ENCODE measurements around the gene LDLR.
A peak's percentile ranks its signal among the peaks of the same experiment; 100 is the strongest.
"Not testable (repeated sequence)": the region's sequence is repeated elsewhere in the genome, so short reads cannot be mapped to it uniquely, and the experiment has no call there.

LDLR gene

GRCh38 chr19:11070123-11070522 lies 19.1 kb upstream of the LDLR start:
- DNase-seq (ENCODE audit: low read depth in 2 of 2): no peak

- no peak for DNase-seq (ENCODE audit: low read depth in 2 of 2)
Observed at GRCh38 chr19:11073568-11073967, 15.7 kb upstream of the LDLR start.

GRCh38 chr19:11076792-11077191 lies 12.5 kb upstream of the LDLR start:
- DNase-seq (ENCODE audit: low read depth in 2 of 2): not testable (repeated sequence)

- no peak for DNase-seq (ENCODE audit: low read depth in 2 of 2)
Observed at GRCh38 chr19:11078893-11079292, 10.4 kb upstream of the LDLR start.

- DNase-seq (ENCODE audit: low read depth in 2 of 2): no peak
Observed at GRCh38 chr19:11079999-11080398, 9.3 kb upstream of the LDLR start.

- no peak for DNase-seq (ENCODE audit: low read depth in 2 of 2)
Observed at GRCh38 chr19:11087870-11088505, 1.3 kb upstream of the LDLR start.

- no peak for DNase-seq (ENCODE audit: low read depth in 2 of 2)
Observed at GRCh38 chr19:11088506-11089253, 583 bp upstream of the LDLR start.

GRCh38 chr19:11090014-11090263 lies 676 bp downstream of the LDLR start:
- not testable (repeated sequence) for DNase-seq (ENCODE audit: low read depth in 2 of 2)

- peak; percentile 91 to 97 for DNase-seq (ENCODE audit: low read depth in 2 of 2)
Observed at GRCh38 chr19:11090264-11090996, 1.2 kb downstream of the LDLR start.

- DNase-seq (ENCODE audit: low read depth in 2 of 2): no peak
Observed at GRCh38 chr19:11090997-11091702, 1.9 kb downstream of the LDLR start.

- no peak for DNase-seq (ENCODE audit: low read depth in 2 of 2)
Observed at GRCh38 chr19:11091703-11092153, 2.5 kb downstream of the LDLR start.

- DNase-seq (ENCODE audit: low read depth in 2 of 2): no peak
Observed at GRCh38 chr19:11092181-11092538, 2.9 kb downstream of the LDLR start.

- DNase-seq (ENCODE audit: low read depth in 2 of 2): no peak
Observed at GRCh38 chr19:11093689-11094238, 4.5 kb downstream of the LDLR start.

- DNase-seq (ENCODE audit: low read depth in 2 of 2): no peak
Observed at GRCh38 chr19:11094520-11094894, 5.2 kb downstream of the LDLR start.

- DNase-seq (ENCODE audit: low read depth in 2 of 2): no peak
Observed at GRCh38 chr19:11096210-11096841, 7.1 kb downstream of the LDLR start.

- not testable (repeated sequence) for DNase-seq (ENCODE audit: low read depth in 2 of 2)
Observed at GRCh38 chr19:11097367-11097766, 8.1 kb downstream of the LDLR start.

GRCh38 chr19:11098327-11098726 lies 9.1 kb downstream of the LDLR start:
- DNase-seq (ENCODE audit: low read depth in 2 of 2): no peak

GRCh38 chr19:11098861-11099260 lies 9.6 kb downstream of the LDLR start:
- DNase-seq (ENCODE audit: low read depth in 2 of 2): no peak

GRCh38 chr19:11100049-11100448 lies 10.8 kb downstream of the LDLR start:
- DNase-seq (ENCODE audit: low read depth in 2 of 2): no peak

GRCh38 chr19:11101057-11101456 lies 11.8 kb downstream of the LDLR start:
- no peak for DNase-seq (ENCODE audit: low read depth in 2 of 2)

- no peak for DNase-seq (ENCODE audit: low read depth in 2 of 2)
Observed at GRCh38 chr19:11102944-11103343, 13.7 kb downstream of the LDLR start.

- not testable (repeated sequence) for DNase-seq (ENCODE audit: low read depth in 2 of 2)
Observed at GRCh38 chr19:11103667-11104066, 14.4 kb downstream of the LDLR start.

All from activated CD8-positive, alpha-beta memory T cell treated with anti-CD3 and anti-CD28 coated beads for 4 hours (primary cell).